GM23338 (cell line): ENCODE data around the gene SIMC1. TPM values are rescaled to one million over a fixed set of nuclear protein-coding genes. Genes with fewer than 3 reads are reported as not detected.

Source experiments
- ATAC-seq: fragments of 200-7000 bp; cut with Tn5 transposase; 3 replicates; pipeline ENCODE4 v1.9.1; 2020
- DNase-seq: peaks from one replicate; pipeline ENCODE4 v3.0.0-alpha.2; 2015; ENCODE audit warnings: low spot score
- H2AFZ ChIP-seq: fragments of 200-600 bp; sonication (generic); 2 replicates; pipeline ENCODE4 v1.8.0; 2016; ENCODE audit warnings: antibody characterized with exemption, mild to moderate bottlenecking, moderate library complexity
- H3F3A ChIP-seq: fragments of 200-600 bp; sonication (generic); replicated peaks from 2 replicates; pipeline ENCODE4 v1.8.0; 2017; ENCODE audit warnings: antibody characterized with exemption, mixed run types, low read depth
- H3K27ac ChIP-seq: fragments of 200-600 bp; sonication (generic); 2 replicates; pipeline ENCODE4 v1.6.1; 2016; ENCODE audit warnings: low read depth
- H3K27me3 ChIP-seq: fragments of 200-600 bp; sonication (generic); 2 replicates; pipeline ENCODE4 v1.8.0; 2016; ENCODE audit warnings: mild to moderate bottlenecking, mixed run types, moderate library complexity; ENCODE audit not compliant: insufficient read depth
- H3K36me3 ChIP-seq: fragments of 200-600 bp; sonication (generic); 2 replicates; pipeline ENCODE4 v1.8.0; 2016; ENCODE audit warnings: mild to moderate bottlenecking; ENCODE audit not compliant: insufficient read depth
- H3K4me1 ChIP-seq: fragments of 200-600 bp; sonication (generic); 2 replicates; pipeline ENCODE4 v1.8.0; 2016; ENCODE audit warnings: mild to moderate bottlenecking, moderate library complexity; ENCODE audit not compliant: insufficient read depth
- H3K4me2 ChIP-seq: fragments of 200-600 bp; sonication (generic); 2 replicates; pipeline ENCODE4 v1.7.1; 2017; ENCODE audit warnings: mixed run types
- H3K4me3 ChIP-seq: fragments of 200-600 bp; sonication (generic); 2 replicates; pipeline ENCODE4 v1.6.1; 2016; ENCODE audit warnings: mixed run types
- H3K79me2 ChIP-seq: fragments of 200-600 bp; sonication (generic); replicated peaks from 2 replicates; pipeline ENCODE4 v1.8.0; 2017; ENCODE audit warnings: mild to moderate bottlenecking; ENCODE audit not compliant: insufficient read depth
- H3K9me2 ChIP-seq: fragments of 200-600 bp; sonication (generic); 2 replicates; pipeline ENCODE4 v1.8.0; 2017; ENCODE audit not compliant: insufficient read depth
- H4K20me1 ChIP-seq: fragments of 200-600 bp; sonication (generic); replicated peaks from 2 replicates; pipeline ENCODE4 v1.8.0; 2017; ENCODE audit warnings: mild to moderate bottlenecking; ENCODE audit not compliant: insufficient read depth
- H3K27ac Mint-ChIP-seq: 2 replicates; pipeline ENCODE4 v1.8.0; 2020; ENCODE audit warnings: inconsistent platforms, mild to moderate bottlenecking, moderate library complexity, mixed read lengths
- H3K27me3 Mint-ChIP-seq: 3 replicates; pipeline ENCODE4 v1.8.0; 2022; ENCODE audit warnings: low read depth, mild to moderate bottlenecking, moderate library complexity, mixed read lengths, inconsistent platforms; ENCODE audit not compliant: insufficient read depth, poor library complexity
- H3K36me3 Mint-ChIP-seq: 3 replicates; pipeline ENCODE4 v1.8.0; 2021; ENCODE audit warnings: low read depth, mild to moderate bottlenecking, inconsistent platforms, moderate library complexity, mixed read lengths
- H3K4me1 Mint-ChIP-seq: 3 replicates; pipeline ENCODE4 v1.8.0; 2020; ENCODE audit warnings: mild to moderate bottlenecking, inconsistent platforms, mixed read lengths
- H3K4me3 Mint-ChIP-seq: 3 replicates; pipeline ENCODE4 v1.8.0; 2021; ENCODE audit warnings: moderate library complexity, mild to moderate bottlenecking, inconsistent platforms, mixed read lengths
- H3K9me3 Mint-ChIP-seq: 3 replicates; pipeline ENCODE4 v1.8.0; 2020; ENCODE audit warnings: moderate library complexity, mild to moderate bottlenecking, inconsistent platforms, mixed read lengths
- CREB1 ChIP-seq: fragments of 250-450 bp; sonication (Bioruptor Pico); IDR thresholded peaks from 2 replicates; pipeline ENCODE4 v1.5.0; 2020; ENCODE audit warnings: low read depth, mild to moderate bottlenecking, moderate library complexity
- CTCF ChIP-seq, 2 experiments: fragments of 200-600 bp in 1 of 2; sonication (generic) in 1 of 2; conservative IDR thresholded peaks; 2 replicates each; pipeline versions ENCODE4 v1.5.1 to v1.6.1; 2016 to 2017; ENCODE audit warnings: antibody characterized with exemption in 2 of 2, low read depth in 2 of 2, mild to moderate bottlenecking in 2 of 2, moderate library complexity in 1 of 2
- ETS1 ChIP-seq: IDR thresholded peaks from 2 replicates; pipeline ENCODE4 v1.6.1; 2016; ENCODE audit warnings: antibody characterized with exemption
- EZH2 ChIP-seq: fragments of 200-600 bp; sonication (generic); IDR thresholded peaks from one replicate; pipeline ENCODE4 v1.8.0; 2017; ENCODE audit warnings: antibody characterized with exemption, mild to moderate bottlenecking, low read depth; ENCODE audit not compliant: unreplicated experiment
- EZH2phosphoT487 ChIP-seq: fragments of 200-600 bp; sonication (generic); IDR thresholded peaks from one replicate; pipeline ENCODE4 v1.8.1; 2018; ENCODE audit warnings: antibody characterized with exemption; ENCODE audit not compliant: unreplicated experiment
- JUNB ChIP-seq: IDR thresholded peaks from one replicate; pipeline ENCODE4 v1.6.1; 2016; ENCODE audit warnings: antibody characterized with exemption; ENCODE audit not compliant: unreplicated experiment
- NANOG ChIP-seq: IDR thresholded peaks from 2 replicates; pipeline ENCODE4 v1.6.1; 2016; ENCODE audit warnings: antibody characterized with exemption, borderline replicate concordance
- POLR2AphosphoS5 ChIP-seq: IDR thresholded peaks from 2 replicates; pipeline ENCODE4 v1.6.1; 2016; ENCODE audit warnings: antibody characterized with exemption, low read depth
- REST ChIP-seq: IDR thresholded peaks from one replicate; pipeline ENCODE4 v1.6.1; 2018; ENCODE audit warnings: antibody characterized with exemption; ENCODE audit not compliant: unreplicated experiment
- STAT1 ChIP-seq: IDR thresholded peaks from one replicate; pipeline ENCODE4 v1.6.1; 2016; ENCODE audit warnings: antibody characterized with exemption; ENCODE audit not compliant: unreplicated experiment
- ZNF114 ChIP-seq: fragments of 250-450 bp; sonication (Bioruptor Pico); IDR thresholded peaks from 2 replicates; pipeline ENCODE4 v1.5.0; 2020; ENCODE audit warnings: mild to moderate bottlenecking, moderate library complexity
- ZNF331 ChIP-seq: fragments of 250-450 bp; sonication (Bioruptor Pico); IDR thresholded peaks from 2 replicates; pipeline ENCODE4 v1.5.0; 2020; ENCODE audit warnings: low read depth, mild to moderate bottlenecking, moderate library complexity
- ZNF462 ChIP-seq: fragments of 250-450 bp; sonication (Bioruptor Pico); IDR thresholded peaks from 2 replicates; pipeline ENCODE4 v1.5.0; 2020; ENCODE audit warnings: mild to moderate bottlenecking, moderate library complexity
- polyA plus RNA-seq: library from polyadenylated mRNA; unstranded; fragments of >200 nt; fragmentation: Nextera tagmentation; extraction: Ambion mirVana; gene quantifications from 2 replicates; pipeline ENCODE4 v1.2.1, GENCODE V29; 2016
- total RNA-seq: library from RNA; depleted of rRNA; stranded (reverse); fragments of >200 nt; shearing (Covaris generic); gene quantifications from 2 replicates; pipeline ENCODE4 v1.2.3, GENCODE V29; 2014

The SIMC1 gene
- total and polyA plus RNA-seq, 2 experiments from 2014 or later, result 9.4 to 14.6 TPM

- H3K9me3 Mint-ChIP-seq, result no peaks in the 10 kb centered on the region; the same call in 2 of the 3 replicates
- H3K27me3 ChIP-seq, result no peaks in the 10 kb centered on the region
- no peak overlapping the region for H3K4me3 ChIP-seq
- H3K4me1 ChIP-seq, result no peaks in the 10 kb centered on the region; the same call in 1 of the 2 replicates
- H3K36me3 ChIP-seq, result no peaks in the 10 kb centered on the region
- no peak for TF ChIP-seq ZNF331
- no peak for TF ChIP-seq CTCF (conservative IDR thresholded peaks at IDR 0.05; ENCODE audit: low read depth in 2 of 2)
- no peak for TF ChIP-seq STAT1
- no peak for TF ChIP-seq ZNF114 (CRISPR knock-in tag)
- TF ChIP-seq ZNF462 (CRISPR knock-in tag), result no peak
- TF ChIP-seq ETS1, result no peak
- no peak for TF ChIP-seq NANOG
- TF ChIP-seq POLR2AphosphoS5, result no peak
- no peak for TF ChIP-seq EZH2phosphoT487
- no peak for TF ChIP-seq REST
- TF ChIP-seq EZH2, result no peak
- no peak for TF ChIP-seq CREB1 (CRISPR knock-in tag)
- TF ChIP-seq JUNB, result no peak
- H3K4me1 Mint-ChIP-seq, result peaks cover 7% of the 10 kb centered on the region; the same call in 1 of the 3 replicates
- H3K79me2 ChIP-seq, result no peaks in the 10 kb centered on the region
- no peak overlapping the region for H3K27ac ChIP-seq
- ATAC-seq (no peak), DNase-seq (no peak)
- H3K27ac Mint-ChIP-seq, result no peak overlapping the region
- peaks cover 12% of the 10 kb centered on the region for H3K27me3 Mint-ChIP-seq
- H3K4me2 ChIP-seq, result no peak overlapping the region
- no peak overlapping the region for H2AFZ ChIP-seq
- H3K9me2 ChIP-seq, result no peaks in the 10 kb centered on the region
- peaks cover 16% of the 10 kb centered on the region; the same call in 2 of the 3 replicates for H3K36me3 Mint-ChIP-seq
- no peak overlapping the region for H3K4me3 Mint-ChIP-seq
- H3F3A ChIP-seq, result no peaks in the 10 kb centered on the region
- no peaks in the 10 kb centered on the region for H4K20me1 ChIP-seq
These were observed 155.9 kb downstream of the SIMC1 start for GRCh38 chr5:176394096-176394495.
